ENCODE data around the gene PDX1. TPM values are rescaled to one million over a fixed set of nuclear protein-coding genes. Genes with fewer than 3 reads are reported as not detected.

The PDX1 gene
- total RNA-seq, 2 donors from 2014 or later, result not detected

- intact Hi-C loops (cut with DNase I), result no loop called here
- peaks cover 2% of the 10 kb centered on the region for H3K4me1 ChIP-seq (replicated peaks)
- WGBS, result 4% methylated on average over 24 of the region's 24 CpGs
- no peak overlapping the region for H3K4me3 ChIP-seq
- TF ChIP-seq CTCF (IDR thresholded peaks at IDR 0.05) (no peak), POLR2AphosphoS5 (IDR thresholded peaks at IDR 0.05) (no peak), POLR2A (IDR thresholded peaks at IDR 0.05) (no peak)
- H3K9me3 ChIP-seq, result no peaks in the 10 kb centered on the region
- DNase-seq (ENCODE audit: low spot score), result no peak
- no peaks in the 10 kb centered on the region for H3K36me3 ChIP-seq
- H3K27me3 ChIP-seq (replicated peaks; ENCODE audit: insufficient read depth), result peaks cover 81% of the 10 kb centered on the region
- no peak overlapping the region for H3K27ac ChIP-seq
These were observed 3.2 kb downstream of the PDX1 start for GRCh38 chr13:27922883-27923612.

GRCh38 chr13:27923794-27924528, 4.2 kb downstream of the PDX1 start:
- peaks cover 2% of the 10 kb centered on the region for H3K4me1 ChIP-seq (replicated peaks)
- peaks cover 80% of the 10 kb centered on the region for H3K27me3 ChIP-seq (replicated peaks; ENCODE audit: insufficient read depth)
- intact Hi-C loops (cut with DNase I), result no loop called here
- no peaks in the 10 kb centered on the region for H3K9me3 ChIP-seq
- H3K4me3 ChIP-seq, result no peak overlapping the region
- H3K27ac ChIP-seq, result no peak overlapping the region
- H3K36me3 ChIP-seq, result no peaks in the 10 kb centered on the region
- no peak for DNase-seq (ENCODE audit: low spot score)
- TF ChIP-seq POLR2A (IDR thresholded peaks at IDR 0.05), result no peak
- no peak for TF ChIP-seq POLR2AphosphoS5 (IDR thresholded peaks at IDR 0.05)
- TF ChIP-seq CTCF (IDR thresholded peaks at IDR 0.05), result no peak
- 4% methylated on average over 46 of the region's 48 CpGs for WGBS

- no peak for DNase-seq (ENCODE audit: low spot score)
- TF ChIP-seq POLR2AphosphoS5 (IDR thresholded peaks at IDR 0.05) (no peak), POLR2A (IDR thresholded peaks at IDR 0.05) (no peak), CTCF (IDR thresholded peaks at IDR 0.05) (no peak)
- no peak overlapping the region for H3K27ac ChIP-seq
- intact Hi-C loops (cut with DNase I), result no loop called here
- H3K9me3 ChIP-seq, result no peaks in the 10 kb centered on the region
- H3K4me3 ChIP-seq, result no peak overlapping the region
- H3K4me1 ChIP-seq (replicated peaks), result peaks cover 2% of the 10 kb centered on the region
- no peaks in the 10 kb centered on the region for H3K36me3 ChIP-seq
- H3K27me3 ChIP-seq (replicated peaks; ENCODE audit: insufficient read depth), result peaks cover 81% of the 10 kb centered on the region
- 5% methylated on average over 22 of the region's 46 CpGs for WGBS
These were observed 4.8 kb downstream of the PDX1 start for GRCh38 chr13:27924529-27925141.

- Histone ChIP-seq H3K36me3 (no peaks in the 10 kb centered on the region), H3K4me3 (no peak overlapping the region), H3K27ac (no peak overlapping the region), H3K4me1 (replicated peaks) (no peaks in the 10 kb centered on the region), H3K27me3 (replicated peaks; ENCODE audit: insufficient read depth) (peaks cover 81% of the 10 kb centered on the region), H3K9me3 (no peaks in the 10 kb centered on the region)
- no peak for TF ChIP-seq POLR2AphosphoS5 (IDR thresholded peaks at IDR 0.05)
- DNase-seq (ENCODE audit: low spot score), result no peak
- WGBS, result 24% methylated on average over 9 of the region's 9 CpGs
- intact Hi-C loops (cut with DNase I), result no loop called here
These were observed 5.6 kb downstream of the PDX1 start for GRCh38 chr13:27925220-27925991.
